ENCODE data around the gene TIMM21.

The TIMM21 gene

GRCh38 chr18:74196220-74197119, 48.1 kb downstream of the TIMM21 start:
- peak; percentile 49 for DNase-seq

- DNase-seq: no peak
Observed at GRCh38 chr18:74197705-74198341, 49.5 kb downstream of the TIMM21 start.

DNA sequence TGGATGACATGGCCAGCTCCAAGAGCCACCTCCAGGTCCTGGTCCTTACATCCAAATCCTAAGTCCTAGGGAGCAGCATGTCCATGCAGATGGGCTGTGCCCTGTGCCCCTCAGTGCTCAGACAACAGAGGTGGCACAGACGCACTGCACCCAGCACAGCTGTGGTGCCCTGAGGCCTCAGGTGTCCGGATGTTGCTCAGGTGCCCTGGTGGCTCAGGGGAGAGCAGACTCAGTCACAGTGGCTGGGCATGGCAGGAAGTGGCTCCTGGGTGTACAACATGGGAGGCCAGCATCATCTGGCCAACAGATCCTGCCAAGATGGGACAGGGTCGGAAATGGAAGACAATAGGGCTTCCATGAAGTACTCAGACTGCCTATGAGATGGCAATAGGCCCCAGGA, 50.1 kb downstream of the TIMM21 start:
- no peak for DNase-seq

- no peak for DNase-seq
Observed at GRCh38 chr18:74200780-74201179, 52.5 kb downstream of the TIMM21 start.

DNA sequence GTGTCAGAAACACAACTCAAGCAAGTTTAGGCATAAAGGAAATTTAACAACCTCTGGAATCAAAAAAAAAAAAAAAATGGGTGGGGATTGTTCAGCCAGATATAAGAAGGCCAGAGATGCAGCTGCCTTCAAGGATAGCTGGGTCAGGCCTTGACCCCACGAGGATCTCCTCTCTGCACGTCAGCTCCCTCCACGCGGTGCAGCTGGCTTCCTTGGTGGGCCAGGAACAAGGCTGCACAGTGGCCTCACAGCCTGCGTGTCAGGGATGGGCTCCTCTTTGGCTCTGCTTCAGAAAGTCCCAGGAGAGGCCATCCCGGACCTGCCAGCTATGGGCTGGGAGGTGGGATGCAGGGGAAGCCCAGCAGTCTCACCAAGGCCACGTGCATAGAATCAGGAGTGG, 55.5 kb downstream of the TIMM21 start:
- DNase-seq: no peak

- DNase-seq: no peak
Observed at GRCh38 chr18:74204526-74205152, 56.3 kb downstream of the TIMM21 start.
